Cardiac fibroblast (primary cell): ENCODE data around the gene SP6.
A peak's percentile ranks its signal among the peaks of the same experiment; 100 is the strongest.

Experiments used
- DNase-seq, 2 donors: peaks; one replicate each; pipeline versions ENCODE4 v3.0.0 to v3.0.0-alpha.2; 2010; ENCODE audit warnings: low read depth in 2 of 2
- H3K4me3 ChIP-seq, 2 donors: replicated peaks in 1 of 2; 1 replicate in 1 of 2; 2 replicates in 1 of 2; pipeline ENCODE4 v1.5.1; 2011; ENCODE audit warnings: low read depth in 2 of 2, low read length in 2 of 2, mild to moderate bottlenecking in 2 of 2, moderate library complexity in 1 of 2
- CTCF ChIP-seq: IDR thresholded peaks from one replicate; pipeline ENCODE4 v1.5.1; 2011; ENCODE audit warnings: low read depth, mild to moderate bottlenecking, low read length, inconsistent platforms

Gene SP6

GRCh38 chr17:47822785-47823184 is 28.2 kb downstream of the SP6 start:
- DNase-seq, result no peak
- no peak overlapping the region for H3K4me3 ChIP-seq
- TF ChIP-seq CTCF, result no peak

GRCh38 chr17:47821424-47822391 is 29.3 kb downstream of the SP6 start, which contains the start of gene OSBPL7:
OSBPL7 (minus strand) TSS chr17:47821794; CDS start chr17:47820278, 1,516 bp downstream.
- no peak for TF ChIP-seq CTCF
- peak within 1 kb of the TSS; percentile 64 to 74 for H3K4me3 ChIP-seq

GRCh38 chr17:47821031-47821423 is 29.9 kb downstream of the SP6 start:
- no peak for TF ChIP-seq CTCF
- no peak for DNase-seq
- peak overlapping the region; percentile 64 to 74 for H3K4me3 ChIP-seq

More at GRCh38 chr17:47821424-47822391, 29.3 kb downstream of the SP6 start, which contains the start of gene OSBPL7:
- peak; percentile 81 to 86 for DNase-seq

- no peak for DNase-seq
- no peak overlapping the region for H3K4me3 ChIP-seq
- no peak for TF ChIP-seq CTCF
Observed at GRCh38 chr17:47820033-47820789, 30.8 kb downstream of the SP6 start.

- no peak overlapping the region for H3K4me3 ChIP-seq
- no peak for TF ChIP-seq CTCF
Observed at GRCh38 chr17:47819475-47819874, 31.5 kb downstream of the SP6 start.

GRCh38 chr17:47818002-47818695 is 32.8 kb downstream of the SP6 start:
- H3K4me3 ChIP-seq, result no peak overlapping the region
- no peak for DNase-seq
- TF ChIP-seq CTCF, result no peak

More at GRCh38 chr17:47819475-47819874, 31.5 kb downstream of the SP6 start:
- no peak for DNase-seq
